C4-2B (cell line): ENCODE measurements around the gene SRRT.

Experiments
- H3K27ac ChIP-seq: fragments of 450-650 bp; 2 replicates; pipeline ENCODE4 v1.5.1; 2017
- CTCF ChIP-seq: fragments of 450-650 bp; conservative IDR thresholded peaks from 2 replicates; pipeline ENCODE4 v1.5.1; 2017; ENCODE audit warnings: mild to moderate bottlenecking
- ZFX ChIP-seq: fragments of 450-650 bp; IDR thresholded peaks from 2 replicates; pipeline ENCODE4 v1.6.1; 2017

SRRT gene

GRCh38 chr7:100878685-100879084 lies 3.8 kb downstream of the SRRT start:
- H3K27ac ChIP-seq = no peak overlapping the region
- TF ChIP-seq CTCF (no peak), ZFX (no peak)

DNA sequence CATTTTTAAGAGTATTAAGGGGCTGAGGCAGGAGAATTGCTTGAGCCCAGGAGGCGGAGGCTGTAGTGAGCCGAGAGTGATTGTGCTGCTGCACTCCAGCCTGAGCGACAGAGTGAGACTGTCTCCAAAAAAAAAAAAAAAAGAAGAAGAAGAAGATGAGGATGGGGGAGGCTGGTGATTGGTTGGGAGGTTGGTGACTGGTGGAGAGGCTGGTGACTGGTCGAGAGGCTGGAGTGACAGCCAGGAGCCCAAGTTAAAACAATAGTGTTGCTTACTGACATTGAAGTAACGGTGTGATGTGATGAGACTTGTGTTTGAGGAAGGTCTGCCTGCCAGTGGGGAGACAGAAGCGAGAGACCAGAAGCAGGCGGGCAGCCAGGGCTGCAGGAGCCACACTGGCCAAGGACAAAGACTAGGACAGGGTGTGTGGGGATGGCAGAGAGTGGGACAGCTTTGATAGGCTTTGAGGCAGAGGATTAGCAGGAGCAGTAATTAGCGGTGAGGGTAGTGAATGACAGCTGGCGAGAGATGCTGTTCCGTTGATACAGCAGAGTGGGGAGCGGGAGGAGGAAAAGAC lies 4.9 kb downstream of the SRRT start:
- H3K27ac ChIP-seq = no peak overlapping the region
- TF ChIP-seq CTCF (no peak), ZFX (no peak)

DNA sequence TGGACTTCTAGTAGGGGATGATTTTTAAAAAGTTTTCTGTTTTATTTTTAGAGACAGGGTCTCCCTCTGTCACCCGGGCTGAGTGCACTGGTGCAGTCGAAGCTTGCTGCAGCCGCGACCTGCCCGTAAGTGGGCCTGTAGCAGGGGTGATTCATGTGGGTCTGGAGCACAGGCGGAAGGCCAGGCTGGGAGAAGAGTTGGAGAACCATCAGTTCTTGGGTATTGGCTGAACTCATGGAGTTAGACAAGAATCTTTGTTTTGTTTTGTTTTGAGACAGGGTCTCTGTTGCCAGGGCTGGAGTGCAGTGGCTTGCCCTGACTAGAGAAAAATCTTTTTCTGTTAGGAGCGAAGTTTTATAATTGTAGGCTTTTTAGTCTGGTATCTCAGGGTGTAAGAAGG lies 5.7 kb downstream of the SRRT start:
- TF ChIP-seq CTCF (no peak), ZFX (no peak)
- no peak overlapping the region for H3K27ac ChIP-seq

DNA sequence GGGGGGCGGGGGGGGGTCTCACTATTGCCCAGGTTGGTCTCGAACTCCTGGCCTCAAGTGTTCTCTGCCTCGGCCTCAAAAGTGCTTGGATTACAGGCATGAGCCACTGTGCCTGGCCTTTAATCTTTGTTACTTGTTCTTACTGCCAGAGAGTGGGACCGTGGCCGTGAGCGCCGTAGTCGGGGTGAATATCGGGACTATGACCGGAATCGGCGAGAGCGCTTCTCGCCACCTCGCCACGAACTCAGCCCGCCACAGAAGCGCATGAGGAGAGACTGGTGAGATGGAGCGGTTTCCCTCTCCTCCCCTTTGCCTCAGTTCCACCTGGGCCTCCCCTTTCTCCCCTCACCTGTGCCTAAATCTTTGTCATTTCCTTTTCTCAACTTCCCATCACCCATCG lies 6.2 kb downstream of the SRRT start:
- TF ChIP-seq ZFX (no peak), CTCF (no peak)

GRCh38 chr7:100882201-100882600 lies 7.3 kb downstream of the SRRT start:
- no peak overlapping the region for H3K27ac ChIP-seq
- TF ChIP-seq CTCF = no peak
- TF ChIP-seq ZFX = no peak

More for the DNA sequence above, 6.2 kb downstream of the SRRT start:
- H3K27ac ChIP-seq = no peak overlapping the region

DNA sequence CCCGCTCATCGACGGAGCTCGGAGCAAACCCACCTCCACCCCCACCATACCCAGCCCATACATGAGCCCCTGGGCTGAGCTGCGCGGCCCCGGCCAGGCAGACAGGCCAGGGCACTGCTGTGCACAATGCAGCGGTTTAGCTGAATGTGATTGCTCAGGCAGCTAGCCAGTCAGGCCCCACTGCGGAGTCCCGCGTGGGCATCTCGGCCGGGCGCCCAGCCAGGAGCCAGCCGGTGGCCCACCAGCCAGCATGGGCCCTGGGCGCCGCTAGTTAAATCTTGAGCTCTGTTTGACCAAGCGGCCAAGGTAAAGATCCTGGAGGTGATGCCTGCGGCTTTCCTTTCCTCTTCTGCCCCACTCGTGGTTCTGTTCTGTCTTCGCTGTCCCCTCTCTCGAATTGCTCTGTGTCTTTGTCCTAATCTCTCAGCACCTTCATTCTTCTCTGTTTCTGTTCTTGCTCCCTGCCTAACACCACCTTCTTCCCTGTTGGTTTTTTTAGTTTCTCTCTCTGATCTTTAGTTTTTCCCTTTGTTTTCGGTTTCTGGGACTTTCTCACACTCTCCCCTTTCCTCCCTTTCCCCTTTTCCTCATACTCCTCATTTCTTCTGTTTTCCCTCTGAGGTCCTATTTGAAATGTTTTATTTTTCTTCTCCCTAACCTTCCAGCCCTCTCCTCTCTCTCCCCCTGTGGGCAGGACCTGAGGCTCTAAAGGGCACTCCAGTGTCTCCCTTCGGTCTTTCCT lies 8.1 kb downstream of the SRRT start:
- no peak for TF ChIP-seq CTCF
- no peak overlapping the region for H3K27ac ChIP-seq

- TF ChIP-seq CTCF (no peak), ZFX (no peak)
- no peak overlapping the region for H3K27ac ChIP-seq
These were observed 10.0 kb downstream of the SRRT start for GRCh38 chr7:100884736-100885439.
